ENCODE measurements around the gene ESPNL. TPM values are rescaled to one million over a fixed set of nuclear protein-coding genes. Genes with fewer than 3 reads are reported as not detected.
"Not testable (repeated sequence)": the region's sequence is repeated elsewhere in the genome, so short reads cannot be mapped to it uniquely, and the experiment has no call there.

The ESPNL gene
- total RNA-seq, 1 donor from 2014 or later, result 1.6 TPM

DNA sequence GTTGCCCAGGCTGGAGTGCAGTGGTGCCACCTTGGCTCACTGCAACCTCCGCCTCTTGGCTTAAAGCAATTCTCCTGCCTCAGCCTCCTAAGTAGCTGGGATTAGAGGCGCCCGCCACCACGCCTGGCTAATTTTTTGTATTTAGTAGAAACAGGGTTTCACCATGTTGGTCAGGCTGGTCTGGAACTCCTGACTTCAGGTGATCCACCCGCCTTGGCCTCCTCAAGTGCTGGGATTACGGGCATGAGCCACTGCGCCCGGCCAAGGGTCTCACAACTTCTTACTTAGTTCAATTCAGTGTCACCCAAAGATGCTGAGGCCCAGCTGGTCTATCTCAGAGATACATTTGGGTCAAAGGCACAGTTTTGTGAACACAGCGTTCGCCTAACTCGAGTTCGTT is 15.6 kb downstream of the ESPNL start:
- H3K9me3 ChIP-seq (ENCODE audit: control insufficient read depth in 3 of 3, low read length in 3 of 3); H3K36me3 ChIP-seq (ENCODE audit: control insufficient read depth in 3 of 3, insufficient read depth in 3 of 3, low read length in 3 of 3); H3K9ac ChIP-seq (ENCODE audit: low read depth in 1 of 3, low read length in 3 of 3); H3K4me3 ChIP-seq (ENCODE audit: low read length in 3 of 3); H3K27ac ChIP-seq (ENCODE audit: low read depth, low read length); H3K4me1 ChIP-seq (ENCODE audit: control insufficient read depth in 3 of 3, insufficient read depth in 3 of 3, low read length in 3 of 3): not testable (repeated sequence)
- peaks cover 0 to 15% (median 11%) of the 10 kb centered on the region in 3 donors for H3K27me3 ChIP-seq (ENCODE audit: control insufficient read depth in 3 of 3, insufficient read depth in 3 of 3, low read length in 3 of 3)

DNA sequence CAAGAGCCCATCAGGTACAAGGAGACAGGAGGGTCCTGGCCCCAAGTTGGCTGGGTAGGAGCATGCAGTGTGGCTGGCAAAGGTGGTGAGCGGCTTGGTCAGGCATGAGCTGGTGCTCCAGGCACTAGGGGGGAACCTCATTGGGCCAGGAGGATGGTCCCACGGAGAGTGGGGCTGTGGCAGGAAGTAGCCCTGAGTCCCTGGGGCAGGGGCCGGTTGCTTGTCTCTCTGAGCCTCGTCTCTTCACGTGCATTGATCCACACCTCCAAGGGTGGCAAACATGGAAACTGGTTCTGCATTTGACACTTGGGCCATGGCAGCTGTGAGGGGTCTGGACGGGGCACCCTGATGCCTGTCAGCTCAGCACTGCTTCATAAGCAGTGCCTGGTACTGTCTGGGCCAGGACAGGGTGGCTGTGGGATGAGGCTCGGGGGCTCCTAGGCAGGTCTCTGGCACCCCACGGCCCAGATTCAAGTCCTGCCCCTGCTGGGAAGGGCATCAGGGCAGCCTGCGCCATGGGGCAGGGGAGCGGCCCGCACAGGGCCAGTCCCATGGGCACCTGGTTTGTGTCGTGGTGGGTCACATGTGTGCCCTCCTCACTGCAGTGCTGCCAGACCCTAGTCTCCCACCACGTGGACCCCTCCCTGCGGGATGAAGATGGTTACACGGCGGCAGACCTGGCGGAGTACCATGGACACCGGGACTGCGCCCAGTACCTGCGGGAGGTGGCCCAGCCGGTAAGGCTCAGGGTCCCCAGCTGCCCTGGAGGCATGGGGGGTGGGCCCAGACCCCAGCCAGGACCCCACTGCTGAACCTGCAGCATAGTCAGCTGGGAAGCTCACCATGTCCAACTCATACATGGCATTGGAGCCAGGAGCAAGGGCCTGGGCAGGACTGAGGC is 16.4 kb downstream of the ESPNL start:
- Histone ChIP-seq H3K9me3 (ENCODE audit: control insufficient read depth in 3 of 3, low read length in 3 of 3) (peaks cover 0 to 2% (median 0%) of the 10 kb centered on the region in 3 donors), H3K27me3 (ENCODE audit: control insufficient read depth in 3 of 3, insufficient read depth in 3 of 3, low read length in 3 of 3) (peaks cover 0 to 15% (median 11%) of the 10 kb centered on the region in 3 donors), H3K4me1 (ENCODE audit: control insufficient read depth in 3 of 3, insufficient read depth in 3 of 3, low read length in 3 of 3) (no peaks in the 10 kb centered on the region), H3K27ac (ENCODE audit: low read depth, low read length) (no peak overlapping the region), H3K4me3 (ENCODE audit: low read length in 3 of 3) (no peak overlapping the region), H3K9ac (ENCODE audit: low read depth in 1 of 3, low read length in 3 of 3) (no peak overlapping the region), H3K36me3 (ENCODE audit: control insufficient read depth in 3 of 3, insufficient read depth in 3 of 3, low read length in 3 of 3) (no peaks in the 10 kb centered on the region)

DNA sequence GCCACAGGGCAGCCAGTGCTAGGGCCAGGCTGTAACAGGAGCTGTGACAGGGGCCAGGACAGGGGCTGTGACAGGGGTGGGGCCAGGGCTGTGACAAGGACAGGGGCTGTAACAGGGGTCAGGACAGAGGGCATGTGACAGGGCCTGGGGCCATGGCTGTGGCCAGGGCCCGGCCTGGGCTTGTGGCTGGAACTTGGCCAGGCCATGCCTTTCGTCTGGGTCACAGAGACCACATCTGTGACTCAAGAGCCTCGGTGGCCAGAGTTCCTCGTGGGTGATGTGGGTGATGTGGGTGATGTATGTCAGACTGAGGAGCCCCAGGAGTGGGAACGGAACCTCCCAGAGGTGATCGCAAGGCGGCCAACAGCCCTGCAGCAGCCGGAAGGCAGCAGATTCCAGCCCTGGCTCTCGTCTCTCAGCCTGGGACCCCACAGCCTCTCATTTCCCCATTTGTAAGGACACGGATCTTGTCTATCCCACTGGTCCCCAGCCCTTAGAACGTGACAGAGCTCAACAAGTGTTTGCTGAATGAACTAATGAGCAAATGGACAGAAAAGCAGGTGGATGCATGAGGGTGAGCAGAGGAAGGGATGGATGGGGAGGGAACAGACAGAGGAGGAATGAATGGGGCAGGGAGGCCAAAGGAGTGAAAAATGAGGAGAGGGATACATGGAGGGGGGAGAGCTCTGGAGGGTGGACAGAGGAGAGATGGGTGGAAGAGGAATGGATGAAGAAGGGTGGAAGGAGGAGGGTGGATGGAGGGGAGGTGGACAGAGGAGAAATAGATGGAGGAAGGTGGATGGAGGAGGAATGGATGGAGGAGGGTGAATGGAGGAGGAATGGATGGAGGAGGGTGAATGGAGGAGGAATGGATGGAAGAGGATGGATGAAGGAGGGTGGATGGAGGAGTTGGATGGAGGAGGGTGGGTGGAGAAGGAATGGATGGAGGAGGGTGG is 17.3 kb downstream of the ESPNL start:
- H3K4me1 ChIP-seq (ENCODE audit: control insufficient read depth in 3 of 3, insufficient read depth in 3 of 3, low read length in 3 of 3), result no peaks in the 10 kb centered on the region
- peaks cover 0 to 2% (median 0%) of the 10 kb centered on the region in 3 donors for H3K9me3 ChIP-seq (ENCODE audit: control insufficient read depth in 3 of 3, low read length in 3 of 3)
- no peak overlapping the region for H3K27ac ChIP-seq (ENCODE audit: low read depth, low read length)
- H3K9ac ChIP-seq (ENCODE audit: low read depth in 1 of 3, low read length in 3 of 3), result no peak overlapping the region
- no peaks in the 10 kb centered on the region for H3K36me3 ChIP-seq (ENCODE audit: control insufficient read depth in 3 of 3, insufficient read depth in 3 of 3, low read length in 3 of 3)
- no peak overlapping the region for H3K4me3 ChIP-seq (ENCODE audit: low read length in 3 of 3)
- H3K27me3 ChIP-seq (ENCODE audit: control insufficient read depth in 3 of 3, insufficient read depth in 3 of 3, low read length in 3 of 3), result peaks cover 0 to 15% (median 11%) of the 10 kb centered on the region in 3 donors

DNA sequence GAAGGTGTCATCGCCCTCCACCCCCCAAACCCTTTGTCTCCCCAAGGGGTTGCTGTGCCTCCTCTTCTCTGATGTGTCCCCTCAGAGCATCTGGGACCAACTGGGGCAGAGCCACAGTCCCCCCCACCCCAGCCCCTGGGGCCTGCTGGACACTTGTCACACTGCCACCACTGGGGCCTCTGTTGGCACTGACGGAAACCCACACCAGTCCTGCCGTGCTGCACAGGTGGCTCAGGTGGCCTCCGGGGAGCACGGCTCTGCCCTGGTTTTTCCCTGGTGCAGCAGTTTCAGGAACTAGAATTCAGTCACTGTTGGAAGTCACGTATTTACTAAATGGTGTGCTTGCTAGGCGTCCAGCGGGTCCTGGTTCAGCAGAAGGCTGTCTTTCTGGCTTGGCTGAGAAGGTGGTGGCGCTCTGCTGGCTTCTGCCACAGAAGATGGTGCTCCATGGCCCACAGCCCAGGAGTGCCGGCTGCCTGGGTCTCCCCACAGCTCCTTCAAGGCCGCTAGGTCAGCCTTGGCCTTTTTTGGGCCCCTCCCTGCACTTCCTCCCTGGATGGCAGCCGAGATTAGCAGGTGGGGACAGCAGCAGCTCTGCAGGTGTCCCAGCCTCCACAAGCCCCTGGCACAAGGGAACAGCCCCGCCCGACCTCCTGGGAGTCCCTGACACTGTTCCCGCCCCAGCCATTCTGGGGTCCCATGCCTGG is 19.8 kb downstream of the ESPNL start:
- Histone ChIP-seq H3K9ac (ENCODE audit: low read depth in 1 of 3, low read length in 3 of 3) (no peak overlapping the region), H3K27me3 (ENCODE audit: control insufficient read depth in 3 of 3, insufficient read depth in 3 of 3, low read length in 3 of 3) (peaks cover 0 to 15% (median 11%) of the 10 kb centered on the region in 3 donors), H3K4me1 (ENCODE audit: control insufficient read depth in 3 of 3, insufficient read depth in 3 of 3, low read length in 3 of 3) (no peaks in the 10 kb centered on the region), H3K4me3 (ENCODE audit: low read length in 3 of 3) (no peak overlapping the region), H3K9me3 (ENCODE audit: control insufficient read depth in 3 of 3, low read length in 3 of 3) (no peaks in the 10 kb centered on the region), H3K36me3 (ENCODE audit: control insufficient read depth in 3 of 3, insufficient read depth in 3 of 3, low read length in 3 of 3) (no peaks in the 10 kb centered on the region), H3K27ac (ENCODE audit: low read depth, low read length) (no peak overlapping the region)

DNA sequence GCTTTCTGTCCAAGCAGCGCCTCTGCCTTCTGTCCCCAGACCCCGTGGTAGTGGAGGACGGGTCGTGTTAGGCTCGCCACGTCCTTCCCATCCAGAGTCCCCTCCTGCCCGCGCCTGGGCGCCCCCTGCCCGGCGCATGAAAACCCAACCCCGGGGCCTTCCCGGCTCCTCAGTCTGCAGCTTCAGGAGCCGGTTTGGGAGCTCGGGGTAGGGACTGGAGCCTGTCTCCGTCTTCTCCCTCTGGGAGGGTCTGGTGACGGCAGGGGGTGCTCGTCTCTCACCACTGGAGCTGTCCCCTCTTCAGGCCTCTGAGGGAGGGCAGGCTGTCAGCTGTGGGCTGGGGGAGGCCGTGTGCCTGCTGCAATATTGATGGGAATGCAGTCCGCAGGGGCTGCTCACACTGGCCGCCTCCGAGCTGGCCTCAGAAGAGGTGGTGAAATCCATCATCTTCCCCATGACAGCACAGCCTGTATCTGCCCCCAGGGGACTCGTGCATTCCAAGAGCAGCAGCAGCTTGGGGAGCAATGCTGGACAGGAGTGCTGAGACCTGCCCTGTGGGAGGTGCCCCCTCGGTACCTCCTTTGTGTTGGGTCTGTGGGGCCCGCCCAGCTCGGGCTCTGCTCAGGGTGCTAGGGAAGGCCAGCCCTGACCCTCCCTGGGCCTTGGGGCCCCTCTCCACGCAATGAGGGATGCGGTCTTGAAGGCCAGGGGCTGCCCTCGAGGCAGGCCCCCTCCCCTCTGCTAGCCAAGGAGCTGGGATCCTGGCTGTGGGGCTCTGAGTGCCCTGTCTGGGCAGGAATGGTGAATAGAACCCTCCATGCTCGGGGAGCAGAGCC is 20.5 kb downstream of the ESPNL start:
- no peaks in the 10 kb centered on the region for H3K36me3 ChIP-seq (ENCODE audit: control insufficient read depth in 3 of 3, insufficient read depth in 3 of 3, low read length in 3 of 3)
- peaks cover 0 to 15% (median 11%) of the 10 kb centered on the region in 3 donors for H3K27me3 ChIP-seq (ENCODE audit: control insufficient read depth in 3 of 3, insufficient read depth in 3 of 3, low read length in 3 of 3)
- H3K9me3 ChIP-seq (ENCODE audit: control insufficient read depth in 3 of 3, low read length in 3 of 3), result no peaks in the 10 kb centered on the region
- H3K27ac ChIP-seq (ENCODE audit: low read depth, low read length), result no peak overlapping the region
- no peak overlapping the region for H3K4me3 ChIP-seq (ENCODE audit: low read length in 3 of 3)
- no peaks in the 10 kb centered on the region for H3K4me1 ChIP-seq (ENCODE audit: control insufficient read depth in 3 of 3, insufficient read depth in 3 of 3, low read length in 3 of 3)
- H3K9ac ChIP-seq (ENCODE audit: low read depth in 1 of 3, low read length in 3 of 3), result no peak overlapping the region

DNA sequence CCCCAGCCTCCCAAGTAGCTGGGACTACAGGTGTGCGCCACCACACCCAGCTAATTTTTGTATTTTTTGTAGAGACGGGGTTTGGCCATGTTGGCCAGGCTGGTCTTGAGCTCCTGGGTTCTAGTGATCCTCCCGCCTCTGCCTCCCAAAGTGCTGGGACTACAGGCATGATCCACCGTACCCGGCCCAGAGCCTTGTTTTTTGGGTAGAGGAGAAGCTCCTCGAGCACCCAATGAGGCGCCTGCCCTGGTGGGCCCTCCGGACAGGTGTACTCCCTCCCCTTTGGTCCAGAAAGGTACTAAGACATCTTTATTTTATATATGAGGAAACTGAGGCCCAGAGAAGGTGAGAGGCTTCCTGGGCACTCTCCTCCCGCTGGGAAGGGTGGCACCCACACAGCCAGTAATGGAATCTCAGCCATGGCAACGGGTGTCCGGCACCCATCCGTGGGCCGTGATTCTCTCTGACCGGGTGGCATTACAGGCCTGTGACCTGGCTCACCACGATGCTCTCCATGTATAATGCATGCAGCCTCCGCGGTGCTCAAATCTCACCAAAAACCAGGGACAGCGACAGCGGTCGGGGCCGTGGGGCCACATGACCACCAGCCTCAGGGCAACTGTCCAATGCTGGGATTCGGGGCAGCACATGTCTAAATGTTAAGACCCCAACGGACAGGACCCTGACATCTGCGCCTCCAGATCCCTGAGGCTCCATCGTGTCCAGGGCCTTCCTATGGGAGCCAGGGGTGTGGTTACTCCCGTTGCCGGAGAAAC is 21.6 kb downstream of the ESPNL start:
- Histone ChIP-seq H3K9ac (ENCODE audit: low read depth in 1 of 3, low read length in 3 of 3) (no peak overlapping the region), H3K27me3 (ENCODE audit: control insufficient read depth in 3 of 3, insufficient read depth in 3 of 3, low read length in 3 of 3) (peaks cover 0 to 12% (median 11%) of the 10 kb centered on the region in 3 donors), H3K4me1 (ENCODE audit: control insufficient read depth in 3 of 3, insufficient read depth in 3 of 3, low read length in 3 of 3) (no peaks in the 10 kb centered on the region), H3K9me3 (ENCODE audit: control insufficient read depth in 3 of 3, low read length in 3 of 3) (no peaks in the 10 kb centered on the region), H3K4me3 (ENCODE audit: low read length in 3 of 3) (no peak overlapping the region), H3K36me3 (ENCODE audit: control insufficient read depth in 3 of 3, insufficient read depth in 3 of 3, low read length in 3 of 3) (no peaks in the 10 kb centered on the region), H3K27ac (ENCODE audit: low read depth, low read length) (no peak overlapping the region)

DNA sequence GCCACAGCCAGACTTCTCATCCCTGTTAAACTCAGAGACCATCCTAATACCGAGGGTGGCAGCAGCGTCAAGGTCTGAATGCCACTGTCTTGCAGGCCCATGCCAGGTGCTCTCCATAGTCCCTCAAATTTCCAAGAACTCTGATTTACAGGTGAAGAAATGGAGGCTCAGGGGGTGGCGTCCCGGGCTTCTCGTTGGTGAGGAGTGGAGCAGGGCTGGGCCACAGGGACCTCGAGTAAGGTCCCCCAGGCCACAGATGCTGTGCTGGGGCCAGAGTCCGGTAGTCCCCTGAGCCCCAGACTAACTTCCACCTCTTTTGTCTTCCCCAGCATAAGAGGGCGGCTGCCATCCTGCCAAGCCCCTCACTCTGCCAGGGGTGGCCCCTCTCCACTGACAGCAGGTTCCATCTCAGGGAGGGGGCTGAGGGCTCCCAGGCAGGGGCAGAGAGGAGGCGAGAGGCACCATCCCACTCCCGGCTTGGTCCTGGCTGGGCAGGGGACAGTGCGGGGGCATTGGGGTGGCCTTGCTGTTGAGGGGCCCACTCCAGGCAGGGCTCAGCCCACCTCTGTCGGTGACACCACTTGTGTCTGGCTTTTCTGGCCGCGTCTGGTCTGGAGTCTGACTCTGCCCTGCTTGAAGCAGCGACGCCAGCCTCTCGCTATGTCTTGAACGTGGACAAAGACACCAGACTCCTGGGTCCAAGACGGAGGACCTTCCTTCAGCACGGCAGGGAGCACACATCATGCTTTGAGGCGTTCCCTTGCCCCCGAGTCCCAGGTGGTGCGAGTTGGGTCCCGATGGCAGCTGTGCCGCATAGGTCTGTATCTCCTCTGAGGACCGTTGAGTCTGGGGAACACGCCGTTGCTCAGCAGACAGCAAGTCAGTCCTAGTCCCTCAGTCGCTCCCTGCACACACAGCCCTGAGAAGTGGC is 22.4 kb downstream of the ESPNL start:
- Histone ChIP-seq H3K9ac (ENCODE audit: low read depth in 1 of 3, low read length in 3 of 3) (no peak overlapping the region), H3K4me1 (ENCODE audit: control insufficient read depth in 3 of 3, insufficient read depth in 3 of 3, low read length in 3 of 3) (no peaks in the 10 kb centered on the region), H3K4me3 (ENCODE audit: low read length in 3 of 3) (no peak overlapping the region), H3K9me3 (ENCODE audit: control insufficient read depth in 3 of 3, low read length in 3 of 3) (no peaks in the 10 kb centered on the region), H3K36me3 (ENCODE audit: control insufficient read depth in 3 of 3, insufficient read depth in 3 of 3, low read length in 3 of 3) (no peaks in the 10 kb centered on the region), H3K27me3 (ENCODE audit: control insufficient read depth in 3 of 3, insufficient read depth in 3 of 3, low read length in 3 of 3) (peaks cover 0 to 4% (median 3%) of the 10 kb centered on the region in 3 donors), H3K27ac (ENCODE audit: low read depth, low read length) (no peak overlapping the region)

All from skeletal muscle tissue (tissue), 4 donors.